GM13976 (cell line): ENCODE results near the gene TSPAN19.

ENCODE experiments used
- DNase-seq: peaks from one replicate; pipeline ENCODE4 v3.0.0; 2012; ENCODE audit warnings: low spot score
- in situ Hi-C: fragments of 300-500 bp; cut with MboI; formaldehyde crosslinking; loops from one replicate; pipeline ENCODE4 v1.12.0; 2022; ENCODE audit warnings: low sequenced_read_pairs, mixed read lengths, inconsistent platforms; ENCODE audit not compliant: unreplicated experiment
- TF ChIP-seq, protein P1 (sequence below): IDR thresholded peaks from 2 replicates; pipeline ENCODE4 v1.5.1; 2012; ENCODE audit warnings: borderline replicate concordance, mild to moderate bottlenecking; ENCODE audit not compliant: insufficient read depth; ENCODE audit errors: extremely low read depth, missing control alignments, control extremely low read depth

The TSPAN19 gene

DNA sequence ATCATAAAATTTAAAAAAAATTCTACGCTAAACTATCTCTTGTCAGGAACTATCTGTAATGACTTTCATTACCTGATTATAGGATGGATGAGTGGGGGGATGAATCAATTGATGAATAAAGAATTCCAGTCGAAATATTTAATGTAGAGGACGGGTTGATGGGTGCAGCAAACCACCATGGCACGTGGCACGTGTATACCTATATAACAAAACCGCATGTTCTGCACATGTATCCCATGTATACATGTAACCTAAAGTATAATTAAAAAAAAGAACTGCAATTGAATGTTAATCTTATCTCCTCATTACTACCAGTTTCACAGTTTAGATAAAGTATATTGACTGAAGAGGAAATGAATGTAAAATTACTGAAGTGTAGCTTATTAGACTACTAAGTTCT lies 23.5 kb upstream of the TSPAN19 start:
- no peak for DNase-seq
- TF ChIP-seq, protein P1, sequence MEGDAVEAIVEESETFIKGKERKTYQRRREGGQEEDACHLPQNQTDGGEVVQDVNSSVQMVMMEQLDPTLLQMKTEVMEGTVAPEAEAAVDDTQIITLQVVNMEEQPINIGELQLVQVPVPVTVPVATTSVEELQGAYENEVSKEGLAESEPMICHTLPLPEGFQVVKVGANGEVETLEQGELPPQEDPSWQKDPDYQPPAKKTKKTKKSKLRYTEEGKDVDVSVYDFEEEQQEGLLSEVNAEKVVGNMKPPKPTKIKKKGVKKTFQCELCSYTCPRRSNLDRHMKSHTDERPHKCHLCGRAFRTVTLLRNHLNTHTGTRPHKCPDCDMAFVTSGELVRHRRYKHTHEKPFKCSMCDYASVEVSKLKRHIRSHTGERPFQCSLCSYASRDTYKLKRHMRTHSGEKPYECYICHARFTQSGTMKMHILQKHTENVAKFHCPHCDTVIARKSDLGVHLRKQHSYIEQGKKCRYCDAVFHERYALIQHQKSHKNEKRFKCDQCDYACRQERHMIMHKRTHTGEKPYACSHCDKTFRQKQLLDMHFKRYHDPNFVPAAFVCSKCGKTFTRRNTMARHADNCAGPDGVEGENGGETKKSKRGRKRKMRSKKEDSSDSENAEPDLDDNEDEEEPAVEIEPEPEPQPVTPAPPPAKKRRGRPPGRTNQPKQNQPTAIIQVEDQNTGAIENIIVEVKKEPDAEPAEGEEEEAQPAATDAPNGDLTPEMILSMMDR, result no peak
- in situ Hi-C loops, result no loop called here

DNA sequence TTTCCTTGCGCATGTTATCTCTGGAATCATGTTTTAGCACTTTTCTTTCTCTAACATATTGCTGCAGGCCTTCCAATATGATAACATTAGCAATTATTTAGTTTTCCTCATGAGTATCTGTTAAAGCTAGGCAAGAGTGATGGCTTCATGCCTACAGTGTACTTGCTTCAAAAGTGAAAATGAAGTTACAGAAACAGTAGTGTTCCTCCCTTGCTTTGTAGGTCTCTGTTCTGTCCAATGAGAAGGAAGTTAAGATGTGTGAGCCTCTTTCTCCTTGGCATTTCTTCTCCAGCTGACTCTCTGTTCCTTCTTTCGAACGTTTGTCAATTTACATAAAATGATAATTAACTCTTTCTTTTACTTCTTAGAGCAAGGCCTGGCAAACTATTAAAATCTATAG lies 22.3 kb upstream of the TSPAN19 start:
- in situ Hi-C loops, result no loop called here
- TF ChIP-seq, protein P1, result no peak
- no peak for DNase-seq

DNA sequence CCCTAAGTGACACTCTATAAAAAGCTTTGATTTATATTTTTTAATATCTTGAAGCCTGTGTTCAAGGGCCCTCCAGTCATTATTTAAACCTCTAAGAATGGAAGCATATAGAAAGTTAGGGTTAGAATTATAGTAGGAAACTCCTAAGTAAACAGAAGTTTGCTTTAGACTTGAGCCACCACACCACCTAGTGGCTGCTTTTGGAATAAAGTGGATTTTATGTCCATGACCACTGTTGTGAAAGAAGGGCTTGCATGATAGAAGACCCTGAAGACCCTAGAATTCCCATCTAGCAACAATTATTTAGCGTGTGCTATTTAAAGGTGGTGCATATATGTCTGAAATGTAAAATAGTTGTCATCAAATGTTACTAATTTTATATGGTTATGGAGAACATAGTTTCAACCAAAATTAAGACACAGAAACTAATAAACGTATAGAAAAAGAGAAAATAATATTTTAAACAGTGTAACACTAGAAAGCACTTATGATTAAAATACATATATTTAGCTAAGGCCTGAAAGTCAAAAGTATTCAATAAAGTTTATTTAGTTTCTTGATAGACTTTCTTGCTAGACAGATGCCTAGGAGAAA lies 21.4 kb upstream of the TSPAN19 start:
- TF ChIP-seq, protein P1, result peak; percentile 67
- peak; percentile 13 for DNase-seq
- in situ Hi-C loops, result no loop called here

DNA sequence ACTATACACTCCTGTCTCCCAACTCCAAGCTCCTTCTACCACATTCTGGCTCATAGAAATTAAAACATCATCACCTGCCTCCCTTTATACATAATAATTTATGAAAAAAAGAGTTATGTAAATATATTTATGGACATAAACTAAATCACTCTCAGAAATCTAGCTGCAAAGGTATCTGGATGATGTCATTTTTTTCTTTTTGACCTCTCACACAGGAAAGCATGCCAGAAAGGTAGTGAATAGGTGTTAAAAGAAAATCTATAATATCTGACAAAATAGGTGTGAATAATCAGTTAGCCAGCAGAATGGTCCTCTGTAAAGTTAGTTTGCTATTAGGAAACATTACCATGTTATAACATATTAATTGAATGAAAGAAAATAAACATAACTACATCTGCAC lies 7.8 kb upstream of the TSPAN19 start:
- TF ChIP-seq, protein P1, result no peak
- in situ Hi-C loops, result no loop called here

DNA sequence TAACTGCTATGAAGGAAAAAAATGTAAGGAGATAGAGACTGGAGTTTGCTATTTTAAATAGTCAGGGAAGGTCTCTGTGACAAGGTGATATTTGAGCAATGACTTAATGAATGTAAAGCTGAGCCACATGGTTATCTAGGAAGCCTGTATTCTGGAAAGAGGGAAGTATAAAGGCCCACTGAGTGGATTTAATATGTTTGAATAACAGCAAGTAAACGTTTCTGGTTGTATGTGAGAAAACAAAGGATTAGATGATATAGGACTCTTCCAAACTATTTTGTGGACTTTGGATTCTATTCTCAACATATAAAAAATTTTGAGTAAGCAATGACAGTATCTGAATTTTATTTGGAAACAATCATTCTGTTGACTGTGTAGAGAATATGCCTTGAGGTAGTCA lies 5.3 kb upstream of the TSPAN19 start:
- in situ Hi-C loops, result no loop called here

More for the DNA sequence above, 7.8 kb upstream of the TSPAN19 start:
- DNase-seq, result no peak

DNA sequence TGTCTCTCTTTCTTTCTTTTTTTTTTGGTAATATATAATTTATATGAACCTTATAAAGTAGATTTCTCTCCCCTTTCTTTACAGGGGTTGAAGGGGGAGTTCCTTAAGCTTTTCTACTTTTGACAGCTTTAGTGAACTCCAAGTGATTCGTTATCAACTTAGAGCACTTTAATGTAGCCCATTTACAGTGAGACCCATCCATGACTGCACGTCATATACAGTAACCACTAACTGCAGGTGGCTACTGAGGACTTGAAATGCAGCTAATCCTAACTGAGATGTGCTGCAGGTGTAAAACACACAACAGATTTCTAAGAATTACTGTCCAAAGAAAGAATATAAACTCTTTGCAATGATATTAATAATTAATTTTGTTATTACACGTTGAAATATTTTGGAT lies 656 bp upstream of the TSPAN19 start:
- in situ Hi-C loops, result no loop called here
- TF ChIP-seq, protein P1, result no peak
- DNase-seq, result no peak

More for the DNA sequence above, 5.3 kb upstream of the TSPAN19 start:
- DNase-seq, result no peak
- TF ChIP-seq, protein P1, result no peak

DNA sequence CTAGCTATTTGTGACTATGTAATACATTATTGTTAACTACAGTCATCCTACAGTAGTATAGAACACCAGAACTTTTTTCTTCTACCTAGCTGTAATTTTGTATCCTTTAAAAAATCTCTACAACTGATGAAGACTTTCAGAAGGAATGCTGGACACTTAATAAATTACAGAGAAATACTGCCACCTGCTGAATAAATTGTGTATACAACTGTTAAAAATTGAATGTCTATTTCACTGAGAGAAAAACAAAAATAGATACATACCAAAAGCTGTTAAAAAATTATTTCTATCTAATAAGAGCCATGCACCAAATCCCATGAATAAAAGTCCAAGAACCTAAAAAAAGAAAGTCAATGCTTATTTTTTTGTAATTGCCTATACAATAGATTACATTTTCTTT lies 6.6 kb downstream of the TSPAN19 start:
- in situ Hi-C loops, result loop anchor here (10.0 kb wide), 1 partner anchor 155 kb away; no protein-coding TSS in a partner anchor
- TF ChIP-seq, protein P1, result no peak
- DNase-seq, result peak; percentile 10
